GM19468 (cell line): ENCODE measurements around the gene POU6F1.
"Not testable (repeated sequence)": the region's sequence is repeated elsewhere in the genome, so short reads cannot be mapped to it uniquely, and the experiment has no call there.

ENCODE experiments used
- ATAC-seq: cut with Tn5 transposase; IDR thresholded peaks from one replicate; pipeline ENCODE4 v1.9.1; 2021; ENCODE audit warnings: mild to moderate bottlenecking, moderate library complexity, moderate number of reproducible peaks; ENCODE audit not compliant: unreplicated experiment; ENCODE audit errors: extremely low read depth

Gene POU6F1, protein sequence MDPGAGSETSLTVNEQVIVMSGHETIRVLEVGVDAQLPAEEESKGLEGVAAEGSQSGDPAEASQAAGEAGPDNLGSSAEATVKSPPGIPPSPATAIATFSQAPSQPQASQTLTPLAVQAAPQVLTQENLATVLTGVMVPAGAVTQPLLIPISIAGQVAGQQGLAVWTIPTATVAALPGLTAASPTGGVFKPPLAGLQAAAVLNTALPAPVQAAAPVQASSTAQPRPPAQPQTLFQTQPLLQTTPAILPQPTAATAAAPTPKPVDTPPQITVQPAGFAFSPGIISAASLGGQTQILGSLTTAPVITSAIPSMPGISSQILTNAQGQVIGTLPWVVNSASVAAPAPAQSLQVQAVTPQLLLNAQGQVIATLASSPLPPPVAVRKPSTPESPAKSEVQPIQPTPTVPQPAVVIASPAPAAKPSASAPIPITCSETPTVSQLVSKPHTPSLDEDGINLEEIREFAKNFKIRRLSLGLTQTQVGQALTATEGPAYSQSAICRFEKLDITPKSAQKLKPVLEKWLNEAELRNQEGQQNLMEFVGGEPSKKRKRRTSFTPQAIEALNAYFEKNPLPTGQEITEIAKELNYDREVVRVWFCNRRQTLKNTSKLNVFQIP

GRCh38 chr12:51217968-51218606 lies at the start of gene POU6F1:
Gene POU6F1 (minus strand): TSS chr12:51218062. CDS start chr12:51206836, 11,226 bp downstream.
- peak; percentile 35 for ATAC-seq

DNA sequence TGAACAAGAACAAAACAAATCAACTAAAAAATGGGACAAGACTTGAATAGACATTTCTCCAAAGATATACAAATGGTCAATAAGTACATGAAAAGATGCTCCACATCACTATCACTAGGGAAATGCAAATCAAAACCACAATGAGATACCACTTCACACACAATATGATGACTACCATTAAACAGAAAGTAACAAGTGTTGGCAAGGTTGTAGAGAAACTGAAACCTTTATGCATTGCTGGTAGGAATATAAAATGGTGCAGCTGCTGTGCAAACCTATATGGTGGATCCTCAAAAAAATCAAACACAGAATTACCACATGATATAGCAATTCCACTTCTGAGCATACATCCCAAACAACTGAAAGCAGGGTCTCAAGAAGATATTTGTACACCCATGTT lies 47.2 kb upstream of the POU6F1 start:
- ATAC-seq, result no peak

DNA sequence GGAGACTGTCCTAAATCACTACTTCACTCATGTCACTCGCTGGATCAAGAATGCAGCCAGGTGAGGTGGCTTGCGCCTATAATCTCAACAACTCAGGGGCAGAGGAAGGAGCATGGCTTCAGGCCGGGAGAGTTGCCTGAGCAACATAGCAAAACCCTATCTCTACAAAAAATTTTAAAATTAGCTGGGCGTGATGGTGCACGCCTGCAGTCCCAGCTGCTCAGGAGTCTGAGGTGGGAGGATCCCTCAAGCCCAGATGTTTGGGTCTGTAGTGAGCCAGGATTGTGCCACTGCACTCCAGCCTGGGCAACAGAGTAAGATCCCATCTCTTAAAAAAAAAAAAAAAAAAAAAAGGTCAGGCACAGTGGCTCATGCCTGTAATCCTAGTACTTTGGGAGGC lies 46.4 kb upstream of the POU6F1 start:
- no peak for ATAC-seq

GRCh38 chr12:51263341-51263740 lies 45.5 kb upstream of the POU6F1 start:
- no peak for ATAC-seq

DNA sequence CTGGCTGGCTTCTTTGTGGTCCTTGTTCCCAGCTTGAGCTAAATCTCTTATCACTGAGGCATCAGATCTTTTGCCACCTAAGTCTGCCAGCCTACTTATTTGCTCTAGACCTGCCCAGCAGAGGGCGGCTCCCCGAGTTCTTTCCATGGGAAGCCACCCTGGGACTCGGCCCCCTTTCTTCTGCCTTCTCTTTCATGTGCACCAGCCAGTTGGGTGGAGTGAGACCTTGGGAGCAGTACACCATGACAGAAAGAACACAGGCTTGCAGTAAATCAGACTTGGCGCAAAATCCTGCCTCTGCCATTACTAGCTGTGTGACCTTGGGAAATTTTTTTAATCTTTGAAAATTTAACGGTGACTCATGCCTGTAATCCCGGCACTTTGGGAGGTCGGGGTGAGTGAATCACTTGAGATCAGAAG lies 44.9 kb upstream of the POU6F1 start:
- no peak for ATAC-seq

GRCh38 chr12:51259600-51259999 lies 41.7 kb upstream of the POU6F1 start:
- not testable (repeated sequence) for ATAC-seq

DNA sequence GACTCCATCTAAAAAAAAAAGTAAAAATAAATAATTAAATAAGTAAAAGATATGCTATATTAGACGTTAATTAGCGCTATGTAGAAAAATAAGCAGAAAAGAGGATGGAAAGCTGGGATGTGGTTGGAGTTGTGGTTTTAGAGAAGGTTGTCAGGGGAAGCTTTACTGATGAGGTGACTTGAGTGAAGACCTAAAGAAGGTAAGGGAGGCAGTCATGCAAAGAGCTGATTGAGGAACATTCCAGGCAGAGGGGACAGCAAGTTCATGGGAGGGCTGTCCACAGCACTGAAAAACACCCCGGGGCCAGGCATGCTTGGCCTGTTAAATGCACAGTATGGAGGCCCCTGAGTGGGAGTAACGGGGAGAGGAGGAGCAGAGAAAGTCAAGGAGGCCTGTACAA lies 36.7 kb upstream of the POU6F1 start:
- ATAC-seq, result no peak

DNA sequence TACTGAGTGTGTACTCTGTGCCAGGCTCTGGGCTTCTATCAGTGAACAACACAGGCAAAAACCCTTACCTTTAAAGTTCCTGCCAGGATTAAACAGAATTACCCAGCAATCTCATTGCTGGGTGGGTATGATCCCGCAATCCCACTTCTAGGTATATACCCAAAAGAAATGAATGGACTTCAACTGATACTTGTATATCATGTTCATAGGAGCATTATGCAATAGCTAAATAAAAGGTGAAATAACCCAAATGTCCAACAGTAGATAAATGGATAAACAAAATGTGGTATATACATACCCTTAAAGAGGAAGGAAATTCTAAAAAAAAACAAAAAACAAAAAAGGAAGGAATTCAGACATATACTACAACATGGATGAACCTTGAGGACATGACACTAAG lies 35.4 kb upstream of the POU6F1 start:
- ATAC-seq, result no peak

DNA sequence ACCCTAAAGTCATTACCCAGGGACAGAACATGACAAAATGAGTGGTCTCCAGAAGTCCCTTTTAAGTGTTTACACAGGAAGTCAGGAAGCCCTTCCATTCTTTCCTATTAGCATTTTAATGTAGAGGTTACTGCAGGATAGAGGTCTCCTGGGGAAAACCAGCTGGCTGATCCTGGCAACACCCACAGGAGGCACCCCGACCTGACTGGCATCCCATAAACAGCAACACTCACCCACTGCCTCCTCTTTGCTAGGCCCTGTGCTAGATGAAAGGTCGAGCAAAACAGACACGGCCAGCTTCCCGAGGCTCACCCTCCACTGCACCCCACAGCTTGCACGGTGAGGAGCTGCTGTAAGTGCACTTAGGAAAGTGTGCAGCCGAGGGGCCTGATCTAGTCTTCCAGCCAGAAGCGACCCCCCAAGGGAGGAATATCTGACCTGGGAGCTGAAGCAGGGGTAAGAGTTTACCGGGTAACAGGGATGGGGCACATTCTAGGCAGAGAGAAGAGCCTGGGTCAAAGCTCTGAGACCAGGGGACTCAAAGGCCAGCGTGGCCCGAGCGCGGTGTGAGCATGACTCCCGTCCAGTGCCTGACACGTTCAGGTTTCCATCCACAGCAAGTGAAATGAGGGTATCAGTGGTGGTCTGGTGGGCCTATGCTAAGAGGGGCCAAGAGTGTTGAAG lies 29.8 kb upstream of the POU6F1 start:
- no peak for ATAC-seq

DNA sequence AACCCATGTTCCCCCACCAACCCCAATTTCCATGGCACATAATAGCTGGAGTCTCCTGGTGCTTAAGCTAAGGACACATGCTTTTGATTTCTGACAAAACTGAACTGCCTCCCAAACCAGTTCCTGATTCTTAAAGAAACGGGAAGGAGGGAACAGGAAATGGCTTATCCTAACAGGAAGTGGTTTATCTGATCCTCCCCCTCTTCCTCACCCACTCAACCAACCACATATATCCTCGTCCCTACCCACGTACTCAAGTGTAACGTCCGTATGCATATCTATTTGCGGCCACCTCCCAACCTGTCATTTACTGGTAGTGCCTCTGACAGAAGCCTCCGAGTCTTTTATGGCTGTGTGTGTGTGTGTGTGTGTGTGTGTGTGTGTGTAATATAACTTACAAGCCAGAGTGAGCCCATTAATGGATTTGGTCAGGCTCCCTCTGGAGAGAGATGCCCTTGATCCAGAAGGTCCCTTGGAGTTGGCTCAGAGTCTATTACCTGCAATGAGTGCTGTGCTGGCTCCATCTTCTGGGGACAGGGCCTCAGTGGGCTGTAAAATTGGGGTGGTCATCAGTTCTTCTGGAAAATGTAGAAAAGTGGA lies 28.5 kb upstream of the POU6F1 start:
- no peak for ATAC-seq

DNA sequence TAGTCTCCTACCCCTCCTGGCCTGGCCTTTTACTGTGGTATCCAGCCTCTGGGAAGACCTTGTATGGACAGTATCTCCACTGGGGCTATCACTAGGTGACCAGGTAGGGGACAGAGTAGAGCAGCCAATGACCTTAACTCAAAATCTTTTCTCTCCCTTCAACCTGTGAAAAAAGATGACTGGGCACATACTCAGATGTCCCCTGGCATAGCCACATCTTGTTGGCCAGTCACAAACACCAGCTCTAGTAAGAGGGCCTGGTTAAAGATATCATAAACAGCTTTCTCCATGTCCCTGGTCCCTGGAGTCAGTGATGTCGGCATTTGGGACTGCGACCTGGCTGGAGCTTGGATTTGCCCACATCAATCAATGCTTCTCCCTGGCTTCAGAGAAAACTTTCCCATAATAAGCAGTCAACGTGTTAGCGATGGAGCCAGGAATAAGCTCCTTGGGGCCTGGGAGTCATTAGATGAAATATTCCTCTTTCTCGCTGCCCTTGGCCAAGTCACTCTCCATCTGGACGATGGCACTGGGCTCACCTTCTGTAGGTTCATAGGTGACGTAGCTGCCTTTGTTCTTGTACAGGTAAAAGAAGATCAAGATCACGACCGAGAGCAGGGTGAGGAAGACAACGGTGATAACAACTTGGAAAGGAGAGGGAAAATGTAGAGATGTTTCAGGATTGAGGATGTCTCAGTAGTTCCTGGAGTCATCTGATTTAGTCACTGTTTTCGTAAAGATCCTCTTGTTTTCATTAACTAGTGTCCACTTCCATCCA lies 27.8 kb upstream of the POU6F1 start:
- ATAC-seq, result no peak

DNA sequence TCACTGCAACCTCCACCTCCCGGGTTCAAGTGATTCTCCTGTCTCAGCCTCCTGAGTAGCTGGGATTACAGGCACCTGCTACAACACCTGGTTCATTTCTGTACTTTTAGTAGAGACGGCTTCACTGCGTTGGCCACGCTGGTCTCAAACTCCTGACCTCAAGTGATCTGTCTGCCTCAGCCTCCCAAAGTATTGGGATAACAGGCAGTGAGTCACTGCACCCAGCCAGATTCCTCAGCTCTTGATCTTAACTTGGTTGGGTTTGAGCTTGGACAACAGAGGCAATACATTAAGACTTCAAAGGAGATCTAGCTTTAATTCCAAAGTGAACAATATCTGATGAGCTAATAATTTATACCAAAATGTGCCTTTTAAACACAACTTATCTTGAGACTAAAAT lies 26.4 kb upstream of the POU6F1 start:
- no peak for ATAC-seq

DNA sequence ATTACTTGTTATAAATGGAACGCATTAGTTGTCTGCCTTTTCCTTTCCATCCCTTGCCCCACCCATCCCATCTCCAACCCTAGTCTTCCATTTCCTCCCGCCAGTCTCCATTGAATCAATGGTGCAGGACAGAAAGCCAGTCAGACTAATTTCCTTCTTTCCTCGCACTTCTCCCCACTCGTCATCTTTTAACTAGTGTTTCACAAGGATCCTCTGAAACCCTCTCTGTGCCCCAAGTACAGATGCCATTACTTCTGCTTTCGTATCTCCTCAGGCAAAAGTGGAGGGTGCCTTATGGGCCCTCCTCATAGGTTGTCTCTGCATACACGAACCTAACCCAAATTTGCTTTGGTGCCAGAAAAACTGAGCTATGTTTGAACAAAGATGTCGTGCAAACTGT lies 25.0 kb upstream of the POU6F1 start:
- ATAC-seq, result no peak

DNA sequence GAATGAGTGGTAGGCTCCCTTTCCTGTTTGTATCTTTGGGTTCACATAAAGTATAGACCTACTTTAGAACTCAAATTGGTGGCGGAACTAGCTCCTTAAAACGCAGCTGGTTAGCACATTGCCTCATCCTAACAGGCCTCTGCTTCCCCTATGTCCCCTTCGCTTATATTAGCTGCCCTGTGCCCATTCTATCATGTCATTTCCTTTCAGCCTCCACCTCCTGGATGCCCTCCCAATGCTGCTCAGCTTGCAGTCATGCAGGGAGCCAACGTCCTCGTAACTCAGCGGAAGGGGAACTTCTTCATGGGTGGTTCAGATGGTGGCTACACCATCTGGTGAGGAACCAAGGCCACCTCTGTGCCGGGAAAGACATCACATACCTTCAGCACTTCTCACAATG lies 24.3 kb upstream of the POU6F1 start:
- ATAC-seq, result no peak

GRCh38 chr12:51240971-51241370 lies 23.1 kb upstream of the POU6F1 start:
- no peak for ATAC-seq

DNA sequence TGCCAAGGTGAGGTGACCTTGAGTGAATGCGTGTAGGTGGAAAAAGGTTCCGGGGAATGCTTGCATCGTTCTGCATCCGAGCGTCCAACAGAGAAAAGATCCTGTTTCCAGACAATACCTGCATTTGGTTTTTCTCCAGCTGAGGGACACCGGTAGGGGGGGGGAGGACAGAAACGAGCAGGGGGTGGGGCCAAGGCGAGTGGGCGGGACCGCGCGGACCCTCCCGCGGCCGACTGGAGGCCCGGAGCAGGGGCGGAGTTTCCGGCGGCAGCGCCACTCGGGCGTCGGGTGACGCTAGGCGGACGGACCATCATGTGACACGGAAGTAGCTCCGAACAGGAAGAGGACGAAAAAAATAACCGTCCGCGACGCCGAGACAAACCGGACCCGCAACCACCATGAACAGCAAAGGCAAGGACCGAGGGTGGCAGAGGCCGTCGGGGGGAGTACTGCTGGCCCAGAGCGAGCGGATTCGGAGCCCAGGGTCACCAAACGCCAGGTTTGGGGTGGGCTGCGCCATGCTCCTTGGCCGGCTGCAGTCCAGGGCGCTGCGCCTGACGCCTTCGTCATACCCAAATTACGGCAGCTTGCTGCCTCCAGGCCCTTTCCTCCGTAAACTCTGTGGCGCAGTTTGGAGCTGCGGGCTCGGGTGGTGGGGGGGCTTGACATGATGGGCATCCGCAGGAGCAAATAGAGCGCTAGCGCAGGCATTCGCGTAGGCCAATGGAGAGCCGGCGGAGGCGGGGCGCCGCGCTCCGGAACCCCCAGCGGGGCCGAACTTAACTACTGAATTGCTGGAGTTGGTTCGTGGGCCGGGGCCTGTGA lies 20.9 kb upstream of the POU6F1 start, which contains the start of gene DAZAP2:
Gene DAZAP2 (plus strand): TSS at position 317 of the 825 bp plus-strand sequence. CDS start 82 bp downstream, at position 399.
- peak; percentile 92 for ATAC-seq

GRCh38 chr12:51238037-51238509 lies 20.2 kb upstream of the POU6F1 start:
- no peak for ATAC-seq

- ATAC-seq, result no peak
Measured at GRCh38 chr12:51234530-51234929, 16.7 kb upstream of the POU6F1 start.

DNA sequence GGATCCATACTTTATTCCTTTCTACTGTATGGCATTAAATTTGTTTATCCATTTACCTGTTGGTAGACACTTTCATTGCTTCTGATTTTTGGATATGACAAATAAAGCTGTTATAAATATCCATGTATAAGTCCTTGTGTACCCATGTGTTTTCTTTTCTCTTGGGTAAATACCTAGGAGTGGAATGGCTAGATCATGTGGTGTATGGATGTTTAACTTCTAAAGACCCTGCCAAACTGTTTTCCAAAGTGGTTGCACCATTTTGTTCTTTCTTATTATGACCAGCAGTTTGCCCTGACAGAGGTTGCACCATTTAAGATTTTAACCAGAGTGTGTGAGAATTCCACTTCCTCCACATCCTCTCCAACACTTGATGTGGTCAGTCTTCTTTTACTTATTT lies 14.8 kb upstream of the POU6F1 start:
- ATAC-seq, result no peak
